Panc1 (cell line): ENCODE results near the gene ALG14. TPM values are rescaled to one million over a fixed set of nuclear protein-coding genes. Genes with fewer than 3 reads are reported as not detected.

Experiments used
- ATAC-seq: fragments of 200-7000 bp; cut with Tn5 transposase; 2 replicates; pipeline ENCODE4 v1.9.1; 2020; ENCODE audit warnings: mild to moderate bottlenecking, moderate library complexity
- BruUV-seq: library from RNA; stranded (reverse); fragments of 400-500 nt; replicated peaks from 2 replicates; lab custom pipeline; 2021; lab: Mats Ljungman, UMichigan
- CTCF ChIA-PET: fragments of 300-600 bp; sonication (Branson Sonifier 250); formaldehyde crosslinking; loops from one replicate; lab custom pipeline; 2022; ENCODE audit warnings: antibody characterized with exemption; lab: Charles Lee
- POLR2A ChIA-PET: fragments of 300-600 bp; sonication (Branson Sonifier 250); formaldehyde crosslinking; loops from one replicate; lab custom pipeline; 2022; ENCODE audit warnings: antibody characterized with exemption; lab: Charles Lee
- DNase-seq: peaks from one replicate; pipeline ENCODE4 v3.0.0-alpha.2; 2010; ENCODE audit warnings: low read depth, low spot score
- H3K27ac ChIP-seq: 2 replicates; pipeline ENCODE4 v1.5.1; 2011; ENCODE audit warnings: mild to moderate bottlenecking, low read length, inconsistent platforms
- H3K27me3 ChIP-seq: fragments of 200-500 bp; sonication (Bioruptor generic); 2 replicates; pipeline ENCODE4 v1.6.0; 2014; ENCODE audit warnings: low read length, inconsistent platforms; ENCODE audit not compliant: control insufficient read depth, insufficient read depth
- H3K36me3 ChIP-seq: fragments of 200-500 bp; sonication (Bioruptor generic); 2 replicates; pipeline ENCODE4 v1.5.1; 2014; ENCODE audit warnings: inconsistent platforms, mild to moderate bottlenecking, low read length, moderate library complexity; ENCODE audit not compliant: control insufficient read depth, insufficient read depth
- H3K4me1 ChIP-seq: 2 replicates; pipeline ENCODE4 v1.5.1; 2011; ENCODE audit warnings: inconsistent platforms, mild to moderate bottlenecking, low read length, moderate library complexity; ENCODE audit not compliant: control insufficient read depth, insufficient read depth
- H3K4me3 ChIP-seq, 2 experiments: 2 replicates each; pipeline ENCODE4 v1.5.1; 2011 to 2012; ENCODE audit warnings: low read depth in 2 of 2, low read length in 2 of 2, mild to moderate bottlenecking in 2 of 2, inconsistent platforms in 1 of 2, moderate library complexity in 1 of 2
- H3K9me3 ChIP-seq: fragments of 200-500 bp; sonication (Bioruptor generic); 2 replicates; pipeline ENCODE4 v1.5.1; 2014; ENCODE audit warnings: low read depth, mild to moderate bottlenecking, inconsistent platforms, low read length, moderate library complexity; ENCODE audit not compliant: control insufficient read depth, insufficient read depth
- POLR2AphosphoS5 ChIP-seq: IDR thresholded peaks from 2 replicates; pipeline ENCODE4 v1.6.1; 2012; ENCODE audit warnings: mild to moderate bottlenecking, low read depth, low read length, moderate library complexity
- SIN3A ChIP-seq: IDR thresholded peaks from 2 replicates; pipeline ENCODE4 v1.6.1; 2012; ENCODE audit warnings: low read depth, mild to moderate bottlenecking, low read length, moderate library complexity, borderline replicate concordance; ENCODE audit not compliant: insufficient read depth
- TCF7L2 ChIP-seq: IDR thresholded peaks from 2 replicates; pipeline ENCODE4 v1.6.1; 2011; ENCODE audit warnings: mild to moderate bottlenecking, low read depth, low read length, inconsistent platforms
- in situ Hi-C: cut with HindIII; loops from 2 replicates; pipeline ENCODE4 v1.10.0; 2016; ENCODE audit warnings: low sequenced_read_pairs, low pct_unique_long_range_greater_than_20kb
- intact Hi-C: fragments of 100-400 bp; cut with micrococcal nuclease; formaldehyde crosslinking; loops from one replicate; pipeline ENCODE4 v1.10.0; 2022; ENCODE audit not compliant: unreplicated experiment
- total RNA-seq: library from RNA; stranded (reverse); gene quantifications from one replicate; pipeline ENCODE4 v1.2.1, GENCODE V29; 2021; ENCODE audit not compliant: unreplicated experiment
- TF ChIP-seq, protein P1 (sequence below): fragments of 450-650 bp; IDR thresholded peaks from 2 replicates; pipeline ENCODE4 v1.5.1; 2017; ENCODE audit warnings: mild to moderate bottlenecking
- TF ChIP-seq, protein P2 (sequence below), 2 experiments: IDR thresholded peaks; 2 replicates each; pipeline ENCODE4 v1.6.1; 2011 to 2012; ENCODE audit warnings: low read depth in 2 of 2, control low read depth in 1 of 2, low read length in 1 of 2, mild to moderate bottlenecking in 1 of 2, moderate library complexity in 1 of 2; ENCODE audit not compliant: insufficient read depth in 1 of 2

ALG14 gene
- total RNA-seq, 1 experiment from 2014 or later: 4.1 TPM

DNA sequence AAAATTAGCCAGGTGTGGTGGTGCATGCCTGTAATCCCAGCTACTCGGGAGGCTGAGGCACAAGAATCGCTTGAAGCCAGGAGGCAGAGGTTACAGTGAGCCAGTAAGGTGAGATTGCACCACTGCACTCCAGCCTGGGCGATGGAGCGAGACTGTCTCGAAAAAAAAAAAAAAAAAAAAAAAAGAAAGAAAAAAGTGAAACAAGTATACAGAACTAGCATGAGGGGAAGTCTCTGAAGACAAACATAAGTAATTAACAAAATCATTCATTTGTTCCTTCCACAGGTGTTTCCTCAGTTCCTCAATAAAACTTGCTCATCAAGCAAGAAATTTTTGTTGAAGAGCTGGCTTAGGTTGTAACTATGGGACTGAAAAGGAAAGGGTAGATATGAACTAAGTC is 93.6 kb downstream of the ALG14 start:
- H3K27me3 ChIP-seq: no peaks in the 10 kb centered on the region
- in situ Hi-C loops: no loop called here
- H3K4me1 ChIP-seq: no peaks in the 10 kb centered on the region
- DNase-seq (no peak), ATAC-seq (no peak)
- ChIA-PET CTCF (no interaction called here), POLR2A (no interaction called here)
- no peak for TF ChIP-seq POLR2AphosphoS5
- TF ChIP-seq SIN3A: no peak
- TF ChIP-seq, protein P1, sequence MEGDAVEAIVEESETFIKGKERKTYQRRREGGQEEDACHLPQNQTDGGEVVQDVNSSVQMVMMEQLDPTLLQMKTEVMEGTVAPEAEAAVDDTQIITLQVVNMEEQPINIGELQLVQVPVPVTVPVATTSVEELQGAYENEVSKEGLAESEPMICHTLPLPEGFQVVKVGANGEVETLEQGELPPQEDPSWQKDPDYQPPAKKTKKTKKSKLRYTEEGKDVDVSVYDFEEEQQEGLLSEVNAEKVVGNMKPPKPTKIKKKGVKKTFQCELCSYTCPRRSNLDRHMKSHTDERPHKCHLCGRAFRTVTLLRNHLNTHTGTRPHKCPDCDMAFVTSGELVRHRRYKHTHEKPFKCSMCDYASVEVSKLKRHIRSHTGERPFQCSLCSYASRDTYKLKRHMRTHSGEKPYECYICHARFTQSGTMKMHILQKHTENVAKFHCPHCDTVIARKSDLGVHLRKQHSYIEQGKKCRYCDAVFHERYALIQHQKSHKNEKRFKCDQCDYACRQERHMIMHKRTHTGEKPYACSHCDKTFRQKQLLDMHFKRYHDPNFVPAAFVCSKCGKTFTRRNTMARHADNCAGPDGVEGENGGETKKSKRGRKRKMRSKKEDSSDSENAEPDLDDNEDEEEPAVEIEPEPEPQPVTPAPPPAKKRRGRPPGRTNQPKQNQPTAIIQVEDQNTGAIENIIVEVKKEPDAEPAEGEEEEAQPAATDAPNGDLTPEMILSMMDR: no peak
- TF ChIP-seq, protein P2, sequence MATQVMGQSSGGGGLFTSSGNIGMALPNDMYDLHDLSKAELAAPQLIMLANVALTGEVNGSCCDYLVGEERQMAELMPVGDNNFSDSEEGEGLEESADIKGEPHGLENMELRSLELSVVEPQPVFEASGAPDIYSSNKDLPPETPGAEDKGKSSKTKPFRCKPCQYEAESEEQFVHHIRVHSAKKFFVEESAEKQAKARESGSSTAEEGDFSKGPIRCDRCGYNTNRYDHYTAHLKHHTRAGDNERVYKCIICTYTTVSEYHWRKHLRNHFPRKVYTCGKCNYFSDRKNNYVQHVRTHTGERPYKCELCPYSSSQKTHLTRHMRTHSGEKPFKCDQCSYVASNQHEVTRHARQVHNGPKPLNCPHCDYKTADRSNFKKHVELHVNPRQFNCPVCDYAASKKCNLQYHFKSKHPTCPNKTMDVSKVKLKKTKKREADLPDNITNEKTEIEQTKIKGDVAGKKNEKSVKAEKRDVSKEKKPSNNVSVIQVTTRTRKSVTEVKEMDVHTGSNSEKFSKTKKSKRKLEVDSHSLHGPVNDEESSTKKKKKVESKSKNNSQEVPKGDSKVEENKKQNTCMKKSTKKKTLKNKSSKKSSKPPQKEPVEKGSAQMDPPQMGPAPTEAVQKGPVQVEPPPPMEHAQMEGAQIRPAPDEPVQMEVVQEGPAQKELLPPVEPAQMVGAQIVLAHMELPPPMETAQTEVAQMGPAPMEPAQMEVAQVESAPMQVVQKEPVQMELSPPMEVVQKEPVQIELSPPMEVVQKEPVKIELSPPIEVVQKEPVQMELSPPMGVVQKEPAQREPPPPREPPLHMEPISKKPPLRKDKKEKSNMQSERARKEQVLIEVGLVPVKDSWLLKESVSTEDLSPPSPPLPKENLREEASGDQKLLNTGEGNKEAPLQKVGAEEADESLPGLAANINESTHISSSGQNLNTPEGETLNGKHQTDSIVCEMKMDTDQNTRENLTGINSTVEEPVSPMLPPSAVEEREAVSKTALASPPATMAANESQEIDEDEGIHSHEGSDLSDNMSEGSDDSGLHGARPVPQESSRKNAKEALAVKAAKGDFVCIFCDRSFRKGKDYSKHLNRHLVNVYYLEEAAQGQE (IDR thresholded peaks at IDR 0.05; ENCODE audit: insufficient read depth in 1 of 2, low read depth in 2 of 2, low read length in 1 of 2): no peak
- no peak for TF ChIP-seq TCF7L2
- H3K9me3 ChIP-seq: no peaks in the 10 kb centered on the region
- H3K27ac ChIP-seq: no peak overlapping the region
- intact Hi-C loops: no loop called here
- BruUV-seq: no TSS peak
- H3K4me3 ChIP-seq: no peak overlapping the region
- no peaks in the 10 kb centered on the region for H3K36me3 ChIP-seq

DNA sequence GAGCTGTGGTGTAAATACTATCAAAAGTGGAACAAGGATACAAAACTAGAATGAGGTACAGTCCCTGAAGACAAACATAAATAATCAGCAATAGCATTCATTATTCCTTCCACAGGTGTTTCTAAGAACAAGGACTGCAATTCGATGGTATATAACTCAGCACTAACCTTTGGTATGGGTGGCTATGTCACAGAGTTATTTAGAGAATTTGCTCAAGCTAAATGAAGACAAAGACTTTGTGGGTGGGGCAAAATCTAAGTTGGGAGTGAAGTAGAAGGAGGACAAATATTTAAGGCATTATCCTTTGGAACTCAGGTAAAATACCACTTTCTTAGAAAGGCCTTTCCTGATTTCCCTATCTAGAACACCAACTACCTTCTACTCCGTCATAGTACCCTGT is 94.3 kb downstream of the ALG14 start:
- no TSS peak for BruUV-seq
- CTCF ChIA-PET: no interaction called here

More for the DNA sequence above, 94.3 kb downstream of the ALG14 start:
- Histone ChIP-seq H3K27me3 (no peaks in the 10 kb centered on the region), H3K9me3 (no peaks in the 10 kb centered on the region), H3K36me3 (no peaks in the 10 kb centered on the region), H3K4me3 (no peak overlapping the region), H3K4me1 (no peaks in the 10 kb centered on the region), H3K27ac (no peak overlapping the region)
- DNase-seq (no peak), ATAC-seq (no peak)
- TF ChIP-seq, protein P2 (IDR thresholded peaks at IDR 0.05; ENCODE audit: insufficient read depth in 1 of 2, low read depth in 2 of 2, low read length in 1 of 2): no peak
- TF ChIP-seq, protein P1: no peak
- TF ChIP-seq TCF7L2 (no peak), POLR2AphosphoS5 (no peak), SIN3A (no peak)
- POLR2A ChIA-PET: no interaction called here
- in situ Hi-C loops (no loop called here), intact Hi-C loops (no loop called here)
